K562 (cell line): ENCODE data around the gene SEL1L. TPM values are rescaled to one million over a fixed set of nuclear protein-coding genes. Genes with fewer than 3 reads are reported as not detected.

ENCODE experiments used
- ATAC-seq: fragments of 200-7000 bp; cut with Tn5 transposase; 3 replicates; pipeline ENCODE4 v1.9.1; 2020; ENCODE audit warnings: moderate library complexity
- BruUV-seq: library from RNA; stranded (reverse); fragments of 400-500 nt; replicated peaks from 2 replicates; lab custom pipeline; 2021; lab: Mats Ljungman, UMichigan
- CTCF ChIA-PET: fragments of 300-600 bp; formaldehyde crosslinking; extraction: SDS; loops from one replicate; lab custom pipeline; 2021; ENCODE audit warnings: low intra/inter-chr PET ratio; lab: Yijun Ruan, JAX
- POLR2A ChIA-PET: fragments of 300-600, 350-650 bp; sonication (Branson Sonifier 250); formaldehyde crosslinking; extraction: SDS; loops from one replicate; lab custom pipeline; 2021; ENCODE audit warnings: antibody characterized with exemption, inconsistent platforms; lab: Yijun Ruan, JAX
- DNase-seq, 4 experiments: peaks; one replicate each; pipeline versions ENCODE4 v3.0.0 to v3.0.0-alpha.2; 2011 to 2018; ENCODE audit warnings: low spot score in 3 of 4, mixed read lengths in 3 of 4; ENCODE audit errors: extremely low read depth in 1 of 4
- FAIRE-seq: peaks from 2 replicates; lab custom pipeline; 2011; peaks lifted over from hg19 to GRCh38; lab: Jason Lieb, UNC
- H2AFZ ChIP-seq: 2 replicates; pipeline ENCODE4 v1.6.0; 2011; ENCODE audit warnings: low read depth, low read length, control low read depth, inconsistent platforms
- H3K27ac ChIP-seq: fragments of 200-600 bp; 3 replicates; pipeline ENCODE4 v1.8.0; 2011; ENCODE audit warnings: low read depth, mild to moderate bottlenecking, control low read depth, inconsistent platforms, low read length, moderate library complexity, mixed read lengths; ENCODE audit errors: extremely low read depth
- H3K27me3 ChIP-seq, 2 experiments: fragments of 300-600 bp in 1 of 2; 2 replicates in 1 of 2; 3 replicates in 1 of 2; pipeline versions ENCODE4 v1.6.0 to v1.8.0; 2011; ENCODE audit warnings: inconsistent platforms in 2 of 2, low read length in 2 of 2, mild to moderate bottlenecking in 1 of 2, mixed read lengths in 1 of 2, moderate library complexity in 1 of 2; ENCODE audit not compliant: control insufficient read depth in 2 of 2, insufficient read depth in 2 of 2
- H3K36me3 ChIP-seq: fragments of 300-600 bp; 3 replicates; pipeline ENCODE4 v1.8.0; 2011; ENCODE audit warnings: mild to moderate bottlenecking, low read length, inconsistent platforms; ENCODE audit not compliant: control insufficient read depth, insufficient read depth
- H3K4me1 ChIP-seq, 2 experiments: fragments of 200-600 bp in 1 of 2; replicated peaks in 1 of 2; 2 replicates in 1 of 2; 3 replicates in 1 of 2; pipeline versions ENCODE4 v1.5.1 to v1.8.0; 2011; ENCODE audit warnings: inconsistent platforms in 2 of 2, low read length in 2 of 2, mild to moderate bottlenecking in 1 of 2, mixed read lengths in 1 of 2, moderate library complexity in 1 of 2; ENCODE audit not compliant: control insufficient read depth in 2 of 2, insufficient read depth in 2 of 2
- H3K4me2 ChIP-seq: 2 replicates; pipeline ENCODE4 v1.6.1; 2011; ENCODE audit warnings: low read length, control low read depth, inconsistent platforms, mixed read lengths; ENCODE audit not compliant: insufficient read depth
- H3K4me3 ChIP-seq: fragments of 200-600 bp; sonication (generic), shearing (Covaris generic); 2 replicates; pipeline ENCODE4 v1.5.1; 2016; ENCODE audit warnings: control low read depth, inconsistent platforms
- H3K79me2 ChIP-seq: fragments of 200-600 bp; 3 replicates; pipeline ENCODE4 v1.8.0; 2011; ENCODE audit warnings: low read length, inconsistent platforms; ENCODE audit not compliant: control insufficient read depth, insufficient read depth
- H3K9ac ChIP-seq, 2 experiments: 2 replicates each; pipeline versions ENCODE4 v1.6.0 to v1.6.1; 2011; ENCODE audit warnings: low read depth in 2 of 2, low read length in 2 of 2, control low read depth in 1 of 2, inconsistent platforms in 1 of 2, mild to moderate bottlenecking in 1 of 2, mixed read lengths in 1 of 2; ENCODE audit not compliant: insufficient read depth in 1 of 2
- H3K9me1 ChIP-seq: one replicate; pipeline ENCODE4 v1.6.0; 2011; ENCODE audit warnings: inconsistent platforms, mild to moderate bottlenecking, low read length, moderate library complexity; ENCODE audit not compliant: control insufficient read depth, insufficient read depth
- H3K9me3 ChIP-seq: replicated peaks from 2 replicates; pipeline ENCODE4 v1.5.1; 2011; ENCODE audit warnings: low read depth, low read length, inconsistent platforms; ENCODE audit not compliant: control insufficient read depth, insufficient read depth
- H4K20me1 ChIP-seq: replicated peaks from 2 replicates; pipeline ENCODE4 v1.6.1; 2011; ENCODE audit warnings: low read length, inconsistent platforms, mixed read lengths; ENCODE audit not compliant: control insufficient read depth, insufficient read depth
- BMI1 ChIP-seq: fragments of 150-350 bp; IDR thresholded peaks from 2 replicates; pipeline ENCODE4 v1.6.1; 2014; ENCODE audit warnings: low read length
- HNRNPK ChIP-seq: fragments of 200-400 bp; formaldehyde crosslinking; IDR thresholded peaks from one replicate; pipeline ENCODE4 v1.6.1; 2018; ENCODE audit warnings: mild to moderate bottlenecking, low read depth, low read length; ENCODE audit not compliant: poor library complexity, severe bottlenecking
- MEF2A ChIP-seq: IDR thresholded peaks from 2 replicates; pipeline ENCODE4 v1.6.1; 2011; ENCODE audit warnings: low read depth, mild to moderate bottlenecking, low read length, moderate library complexity; ENCODE audit not compliant: control insufficient read depth
- NCOA6 ChIP-seq: fragments of 450-650 bp; IDR thresholded peaks from 2 replicates; pipeline ENCODE4 v1.6.1; 2017; ENCODE audit warnings: mild to moderate bottlenecking
- NFIC ChIP-seq: fragments of 450-650 bp; IDR thresholded peaks from 2 replicates; pipeline ENCODE4 v1.6.1; 2017; ENCODE audit warnings: mild to moderate bottlenecking, inconsistent platforms
- SMARCA5 ChIP-seq: fragments of 450-650 bp; IDR thresholded peaks from 2 replicates; pipeline ENCODE4 v1.6.1; 2016
- ZNF121 ChIP-seq: sonication (generic); formaldehyde crosslinking; conservative IDR thresholded peaks from 2 replicates; pipeline ENCODE4 v1.8.0; 2022; ENCODE audit warnings: missing genetic modification reagents
- ZNF197 ChIP-seq: fragments of 200-800 bp; sonication (Bioruptor generic); IDR thresholded peaks from 2 replicates; pipeline ENCODE4 v1.6.1; 2016; ENCODE audit warnings: low read depth, missing genetic modification characterization, missing compliant biosample characterization
- WGBS: fragments of 100-300 bp; shearing (Covaris generic); methylation state at CpG from one replicate; pipeline ENCODE4 v1.1.6; 2016; ENCODE audit warnings: low coverage, mixed read lengths; ENCODE audit not compliant: insufficient coverage; ENCODE audit errors: missing lambda C conversion rate; 5-methylcytosine and 5-hydroxymethylcytosine counted together
- in situ Hi-C: fragments of 300-500 bp; cut with MboI; formaldehyde crosslinking; loops from 4 replicates; pipeline ENCODE4 v1.15.0; 2018; ENCODE audit warnings: inconsistent platforms, mixed read lengths
- intact Hi-C: fragments of 100-400 bp; cut with micrococcal nuclease; formaldehyde crosslinking; loops from 2 replicates; pipeline ENCODE4 v1.14.2; 2022
- polyA plus RNA-seq, 8 experiments: library from polyadenylated mRNA; depleted of rRNA in 4 of 8; stranded (reverse) in 5 of 8; unstranded in 3 of 8; fragments of >200 nt; fragmentation: Nextera tagmentation in 2 of 8; fragmentation: Illumina TruSeq in 1 of 8; extraction: Ambion mirVana in 2 of 8; extraction: Trizol in 1 of 8; gene quantifications; 2 replicates each; pipeline versions ENCODE4 v1.2.1 to v1.2.3, GENCODE V29; 2011 to 2014; ENCODE audit warnings: inconsistent platforms in 1 of 8, missing spikeins in 1 of 8
- total RNA-seq, 7 experiments: library from RNA; depleted of rRNA in 6 of 7; stranded (reverse); fragments of >200 nt in 6 of 7; fragmentation: Illumina TruSeq in 2 of 7; extraction: Trizol in 2 of 7; gene quantifications; 2 replicates each; pipeline versions ENCODE4 v1.2.1 to v1.2.3, GENCODE V29; 2011 to 2021; ENCODE audit warnings: low replicate concordance in 1 of 7
- TF ChIP-seq, protein P1 (sequence below): fragments of 250-450 bp; sonication (Bioruptor Pico); IDR thresholded peaks from 2 replicates; pipeline ENCODE4 v1.4.0; 2020
- TF ChIP-seq, protein P2 (sequence below): sonication (generic); formaldehyde crosslinking; IDR thresholded peaks from 2 replicates; pipeline ENCODE4 v1.8.0; 2022; ENCODE audit warnings: mild to moderate bottlenecking, missing genetic modification reagents

SEL1L gene
- total and polyA plus RNA-seq, 9 of the 15 experiments (the other 6 are each of a cell fraction or from before 2014, with no cell fraction given) = 7.7 to 21.1 (median 13.6) TPM

DNA sequence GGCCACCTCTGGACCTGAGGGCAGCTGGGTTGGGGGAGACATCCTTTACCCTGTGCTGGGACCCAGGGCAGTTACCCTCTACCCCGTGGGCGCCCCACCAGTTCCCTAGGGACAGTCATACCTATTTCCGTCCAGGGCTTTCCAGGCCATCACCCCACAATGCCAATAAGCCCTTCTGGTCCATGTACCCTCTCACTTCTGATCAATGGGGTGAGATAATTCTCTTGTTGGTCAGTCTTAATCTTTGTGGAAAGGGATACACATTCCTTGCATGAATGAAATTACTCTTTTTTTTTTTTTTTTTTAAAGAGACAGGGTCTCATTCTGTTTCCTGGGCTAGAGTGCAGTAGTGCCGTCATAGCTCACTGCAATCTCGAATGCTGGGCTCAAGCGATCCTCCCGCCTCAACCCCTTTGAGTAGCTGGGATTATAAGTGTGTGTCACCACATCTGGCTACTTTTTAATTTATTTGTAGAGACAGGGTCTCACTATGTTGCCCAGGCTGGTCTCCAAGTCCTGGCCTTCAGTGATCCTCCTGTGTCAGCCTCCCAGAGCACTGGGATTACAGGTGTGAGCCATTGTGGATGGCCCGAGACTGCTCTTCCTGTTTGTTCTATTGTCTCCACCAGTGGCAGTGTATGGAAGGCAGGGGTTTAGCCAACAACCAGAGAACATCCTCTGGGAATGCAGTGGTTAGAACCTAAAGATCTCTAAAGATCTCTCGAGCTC lies 87.2 kb downstream of the SEL1L start:
- no peak for FAIRE-seq
- WGBS = 58% methylated on average over 8 of the region's 9 CpGs
- peaks cover 0 to 6% of the 10 kb centered on the region in 2 experiments; a peak in 3 of 5 replicates for H3K4me1 ChIP-seq
- H3K4me3 ChIP-seq = no peak overlapping the region
- BruUV-seq = no TSS peak
- H2AFZ ChIP-seq = 0 out of 2 replicates have a peak overlapping the region, but pooled peaks have one; percentile 16
- H4K20me1 ChIP-seq = no peaks in the 10 kb centered on the region
- in situ Hi-C loops (no loop called here), intact Hi-C loops (no loop called here)
- H3K27ac ChIP-seq = no peak overlapping the region
- H3K36me3 ChIP-seq = no peaks in the 10 kb centered on the region
- no peak overlapping the region for H3K4me2 ChIP-seq
- DNase-seq = no peak
- ChIA-PET POLR2A (no interaction called here), CTCF (no interaction called here)
- no peak overlapping the region for H3K9ac ChIP-seq
- no peak for TF ChIP-seq NFIC
- TF ChIP-seq SMARCA5 = no peak
- no peak for TF ChIP-seq ZNF197 (CRISPR knock-in tag)
- no peak for TF ChIP-seq MEF2A
- TF ChIP-seq NCOA6 = no peak
- TF ChIP-seq ZNF121 (CRISPR knock-in tag) = peak; percentile 68
- no peak for TF ChIP-seq HNRNPK
- TF ChIP-seq, protein P1, sequence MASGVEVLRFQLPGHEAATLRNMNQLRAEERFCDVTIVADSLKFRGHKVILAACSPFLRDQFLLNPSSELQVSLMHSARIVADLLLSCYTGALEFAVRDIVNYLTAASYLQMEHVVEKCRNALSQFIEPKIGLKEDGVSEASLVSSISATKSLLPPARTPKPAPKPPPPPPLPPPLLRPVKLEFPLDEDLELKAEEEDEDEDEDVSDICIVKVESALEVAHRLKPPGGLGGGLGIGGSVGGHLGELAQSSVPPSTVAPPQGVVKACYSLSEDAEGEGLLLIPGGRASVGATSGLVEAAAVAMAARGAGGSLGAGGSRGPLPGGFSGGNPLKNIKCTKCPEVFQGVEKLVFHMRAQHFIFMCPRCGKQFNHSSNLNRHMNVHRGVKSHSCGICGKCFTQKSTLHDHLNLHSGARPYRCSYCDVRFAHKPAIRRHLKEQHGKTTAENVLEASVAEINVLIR (CRISPR knock-in tag) = no peak
- TF ChIP-seq BMI1 = no peak
- TF ChIP-seq, protein P2, sequence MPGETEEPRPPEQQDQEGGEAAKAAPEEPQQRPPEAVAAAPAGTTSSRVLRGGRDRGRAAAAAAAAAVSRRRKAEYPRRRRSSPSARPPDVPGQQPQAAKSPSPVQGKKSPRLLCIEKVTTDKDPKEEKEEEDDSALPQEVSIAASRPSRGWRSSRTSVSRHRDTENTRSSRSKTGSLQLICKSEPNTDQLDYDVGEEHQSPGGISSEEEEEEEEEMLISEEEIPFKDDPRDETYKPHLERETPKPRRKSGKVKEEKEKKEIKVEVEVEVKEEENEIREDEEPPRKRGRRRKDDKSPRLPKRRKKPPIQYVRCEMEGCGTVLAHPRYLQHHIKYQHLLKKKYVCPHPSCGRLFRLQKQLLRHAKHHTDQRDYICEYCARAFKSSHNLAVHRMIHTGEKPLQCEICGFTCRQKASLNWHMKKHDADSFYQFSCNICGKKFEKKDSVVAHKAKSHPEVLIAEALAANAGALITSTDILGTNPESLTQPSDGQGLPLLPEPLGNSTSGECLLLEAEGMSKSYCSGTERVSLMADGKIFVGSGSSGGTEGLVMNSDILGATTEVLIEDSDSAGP = peak; percentile 66; the same call in 1 of the 2 replicates
- no peaks in the 10 kb centered on the region for H3K9me3 ChIP-seq
- ATAC-seq = no peak
- no peaks in the 10 kb centered on the region for H3K27me3 ChIP-seq
- H3K79me2 ChIP-seq = no peaks in the 10 kb centered on the region
- H3K9me1 ChIP-seq = no peaks in the 10 kb centered on the region
